H1 (cell line): ENCODE measurements around the gene ECD. TPM values are rescaled to one million over a fixed set of nuclear protein-coding genes. Genes with fewer than 3 reads are reported as not detected.
A peak's percentile ranks its signal among the peaks of the same experiment; 100 is the strongest.

Source experiments
- CTCF ChIA-PET: fragments of 300-600 bp; sonication (Branson Sonifier 250); formaldehyde crosslinking; loops from one replicate; lab custom pipeline; 2021; ENCODE audit not compliant: partially characterized antibody; lab: Charles Lee
- POLR2A ChIA-PET: fragments of 300-600 bp; sonication (Branson Sonifier 250); formaldehyde crosslinking; loops from one replicate; lab custom pipeline; 2021; ENCODE audit warnings: inconsistent platforms; ENCODE audit not compliant: partially characterized antibody; lab: Charles Lee
- DNase-seq, 2 experiments: peaks; one replicate each; pipeline versions ENCODE4 v3.0.0 to v3.0.0-alpha.2; 2010 to 2022; ENCODE audit warnings: low spot score in 2 of 2, low read depth in 1 of 2, mixed read lengths in 1 of 2
- FAIRE-seq: peaks from 2 replicates; lab custom pipeline; 2011; peaks lifted over from hg19 to GRCh38; lab: Jason Lieb, UNC
- H2AFZ ChIP-seq: 2 replicates; pipeline ENCODE4 v1.8.1; 2012; ENCODE audit warnings: low read length, inconsistent platforms
- H2AK5ac ChIP-seq: 2 replicates; pipeline ENCODE4 v1.6.1; 2013; ENCODE audit warnings: low read depth, low read length
- H2BK120ac ChIP-seq: replicated peaks from 2 replicates; pipeline ENCODE3; 2013; ENCODE audit warnings: low read depth, low read length, inconsistent platforms
- H2BK12ac ChIP-seq: 2 replicates; pipeline ENCODE4 v1.6.1; 2013; ENCODE audit warnings: low read depth, low read length
- H2BK15ac ChIP-seq: 2 replicates; pipeline ENCODE4 v1.6.1; 2013; ENCODE audit warnings: low read length
- H2BK20ac ChIP-seq: 2 replicates; pipeline ENCODE4 v1.6.1; 2013; ENCODE audit warnings: low read length
- H2BK5ac ChIP-seq: 2 replicates; pipeline ENCODE4 v1.6.1; 2013; ENCODE audit warnings: low read depth, low read length
- H3K14ac ChIP-seq: 2 replicates; pipeline ENCODE4 v1.6.1; 2013; ENCODE audit warnings: inconsistent platforms; ENCODE audit not compliant: insufficient read length
- H3K18ac ChIP-seq: 2 replicates; pipeline ENCODE4 v1.6.1; 2013; ENCODE audit warnings: low read length; ENCODE audit errors: extremely low read depth
- H3K23ac ChIP-seq: 2 replicates; pipeline ENCODE4 v1.6.1; 2013; ENCODE audit warnings: inconsistent platforms; ENCODE audit not compliant: insufficient read length
- H3K23me2 ChIP-seq: 2 replicates; pipeline ENCODE4 v1.6.1; 2013; ENCODE audit warnings: low read depth, low read length
- H3K27ac ChIP-seq: 2 replicates; pipeline ENCODE4 v1.6.1; 2011; ENCODE audit warnings: low read depth, low read length, inconsistent platforms
- H3K27me3 ChIP-seq, 4 experiments: replicated peaks in 1 of 4; 1 replicate in 1 of 4; 2 replicates in 3 of 4; pipeline versions ENCODE4 v1.6.1 to v1.8.1; 2011 to 2013; ENCODE audit warnings: low read length in 3 of 4, mild to moderate bottlenecking in 3 of 4, inconsistent platforms in 2 of 4, mixed read lengths in 2 of 4, moderate library complexity in 1 of 4; ENCODE audit not compliant: control insufficient read depth in 3 of 4, insufficient read depth in 3 of 4; ENCODE audit errors: extremely low read depth in 1 of 4
- H3K36me3 ChIP-seq, 4 experiments: 2 replicates each; pipeline versions ENCODE4 v1.6.1 to v1.8.1; 2011 to 2013; ENCODE audit warnings: mild to moderate bottlenecking in 4 of 4, low read length in 3 of 4, moderate library complexity in 2 of 4, control low read depth in 1 of 4, inconsistent platforms in 1 of 4; ENCODE audit not compliant: insufficient read depth in 4 of 4, control insufficient read depth in 2 of 4
- H3K4ac ChIP-seq: replicated peaks from 2 replicates; pipeline ENCODE3; 2013; ENCODE audit warnings: low read length, low read depth, mixed read lengths, inconsistent platforms; ENCODE audit not compliant: insufficient read length
- H3K4me1 ChIP-seq, 4 experiments: replicated peaks in 1 of 4; 1 replicate in 1 of 4; 2 replicates in 3 of 4; pipeline versions ENCODE4 v1.6.1 to v1.8.1; 2011 to 2013; ENCODE audit warnings: low read length in 3 of 4, inconsistent platforms in 2 of 4, mixed read lengths in 1 of 4; ENCODE audit not compliant: insufficient read depth in 4 of 4, control insufficient read depth in 3 of 4
- H3K4me2 ChIP-seq, 2 experiments: 2 replicates each; pipeline versions ENCODE4 v1.6.1 to v1.8.1; 2011 to 2013; ENCODE audit warnings: low read depth in 2 of 2, low read length in 2 of 2, control low read depth in 1 of 2, inconsistent platforms in 1 of 2, mild to moderate bottlenecking in 1 of 2; ENCODE audit not compliant: insufficient read depth in 1 of 2
- H3K4me3 ChIP-seq, 4 experiments: fragments of 200-600, 300-600 bp in 1 of 4; sonication (generic), shearing (Covaris generic), sonication (Bioruptor Twin) in 1 of 4; 2 replicates each; pipeline versions ENCODE4 v1.5.1 to v1.8.1; 2011 to 2016; ENCODE audit warnings: low read length in 4 of 4, low read depth in 3 of 4, control low read depth in 2 of 4, inconsistent platforms in 2 of 4, mild to moderate bottlenecking in 2 of 4, mixed read lengths in 1 of 4, moderate library complexity in 1 of 4; ENCODE audit not compliant: insufficient read depth in 2 of 4; ENCODE audit errors: extremely low read depth in 1 of 4
- H3K56ac ChIP-seq: replicated peaks from 2 replicates; pipeline ENCODE3; 2013; ENCODE audit warnings: low read depth, mild to moderate bottlenecking, mixed read lengths, low read length, inconsistent platforms; ENCODE audit not compliant: insufficient read length
- H3K79me1 ChIP-seq: 2 replicates; pipeline ENCODE4 v1.6.1; 2013; ENCODE audit warnings: low read depth, low read length, control low read depth
- H3K79me2 ChIP-seq, 2 experiments: 2 replicates each; pipeline versions ENCODE4 v1.6.1 to v1.8.1; 2012 to 2013; ENCODE audit warnings: low read length in 2 of 2, mild to moderate bottlenecking in 2 of 2, inconsistent platforms in 1 of 2; ENCODE audit not compliant: insufficient read depth in 2 of 2, control insufficient read depth in 1 of 2
- H3K9ac ChIP-seq, 4 experiments: replicated peaks in 1 of 4; 1 replicate in 1 of 4; 2 replicates in 3 of 4; pipeline versions ENCODE4 v1.6.1 to v1.8.1; 2011 to 2013; ENCODE audit warnings: low read depth in 3 of 4, low read length in 3 of 4, control low read depth in 2 of 4, mild to moderate bottlenecking in 2 of 4, moderate library complexity in 2 of 4, inconsistent platforms in 1 of 4; ENCODE audit errors: extremely low read depth in 1 of 4
- H3K9me3 ChIP-seq, 2 experiments: 2 replicates each; pipeline versions ENCODE4 v1.6.1 to v1.8.1; 2012 to 2013; ENCODE audit warnings: mild to moderate bottlenecking in 2 of 2, moderate library complexity in 2 of 2, control low read depth in 1 of 2, inconsistent platforms in 1 of 2, low read depth in 1 of 2, low read length in 1 of 2, mixed read lengths in 1 of 2; ENCODE audit not compliant: insufficient read depth in 2 of 2
- H4K20me1 ChIP-seq, 2 experiments: replicated peaks in 1 of 2; 2 replicates each; pipeline versions ENCODE3 to v1.8.1; 2011 to 2013; ENCODE audit warnings: inconsistent platforms in 2 of 2, low read length in 2 of 2, mild to moderate bottlenecking in 1 of 2; ENCODE audit not compliant: insufficient read depth in 2 of 2, control insufficient read depth in 1 of 2
- H4K5ac ChIP-seq: 2 replicates; pipeline ENCODE4 v1.6.1; 2013; ENCODE audit warnings: low read length, low read depth, mixed read lengths, inconsistent platforms; ENCODE audit not compliant: insufficient read length
- H4K8ac ChIP-seq: 2 replicates; pipeline ENCODE4 v1.8.0; 2013; ENCODE audit warnings: mild to moderate bottlenecking, moderate library complexity, low read length, inconsistent platforms; ENCODE audit not compliant: insufficient read depth; ENCODE audit errors: extremely low read depth
- H4K91ac ChIP-seq: replicated peaks from 2 replicates; pipeline ENCODE3; 2013; ENCODE audit warnings: low read length, mixed read lengths, inconsistent platforms; ENCODE audit not compliant: insufficient read length
- BACH1 ChIP-seq: IDR thresholded peaks from 2 replicates; pipeline ENCODE4 v1.6.1; 2012; ENCODE audit warnings: low read length, improper control_type of control experiment
- CTBP2 ChIP-seq: IDR thresholded peaks from 2 replicates; pipeline ENCODE4 v1.7.0; 2011; ENCODE audit warnings: borderline replicate concordance, mild to moderate bottlenecking, moderate library complexity, mixed read lengths, low read length; ENCODE audit not compliant: insufficient read depth, insufficient read length
- RAD21 ChIP-seq, 2 experiments: IDR thresholded peaks in 1 of 2; conservative IDR thresholded peaks in 1 of 2; 2 replicates each; pipeline ENCODE4 v1.6.1; 2011; ENCODE audit warnings: low read depth in 2 of 2, low read length in 2 of 2, improper control_type of control experiment in 1 of 2, inconsistent platforms in 1 of 2, mild to moderate bottlenecking in 1 of 2, moderate library complexity in 1 of 2
- SIX5 ChIP-seq: IDR thresholded peaks from 2 replicates; pipeline ENCODE4 v1.6.1; 2011; ENCODE audit warnings: mild to moderate bottlenecking, low read depth, low read length
- SP1 ChIP-seq: IDR thresholded peaks from 2 replicates; pipeline ENCODE4 v1.6.1; 2011; ENCODE audit warnings: low read depth, low read length
- SRF ChIP-seq: IDR thresholded peaks from 2 replicates; pipeline ENCODE4 v1.6.1; 2011; ENCODE audit warnings: mild to moderate bottlenecking, low read depth, low read length, moderate library complexity
- WGBS, 2 experiments: shearing (Covaris generic) in 1 of 2; methylation state at CpG; one replicate each; pipeline versions ENCODE4 v1.1.6 to v1.1.7; 2013 to 2015; ENCODE audit warnings: low lambda C conversion rate in 2 of 2, mixed read lengths in 2 of 2, inconsistent platforms in 1 of 2, low coverage in 1 of 2, missing lambda C conversion rate in 1 of 2; ENCODE audit not compliant: insufficient replicate concordance in 2 of 2, insufficient coverage in 1 of 2, insufficient read length in 1 of 2; ENCODE audit errors: extremely low coverage in 1 of 2, missing lambda C conversion rate in 1 of 2; 5-methylcytosine and 5-hydroxymethylcytosine counted together
- polyA plus RNA-seq, 7 experiments: library from polyadenylated mRNA; depleted of rRNA in 3 of 7; stranded (reverse) in 5 of 7; unstranded in 2 of 7; fragments of >200 nt in 5 of 7; fragments of 200-250 nt in 2 of 7; gene quantifications; 1 replicate in 5 of 7; 2 replicates in 1 of 7; 4 replicates in 1 of 7; pipeline versions ENCODE4 v1.2.1 to v1.2.3, GENCODE V29; 2011 to 2013; ENCODE audit warnings: missing spikeins in 2 of 7, mixed read lengths in 2 of 7
- total RNA-seq: library from RNA; stranded (reverse); fragmentation: NEBNext Ultra II Directional; extraction: Animal tissue kit (Norgen Biotek cat#: 25700); gene quantifications from 2 replicates; pipeline ENCODE4 v1.2.1, GENCODE V29; 2021
- TF ChIP-seq, protein P1 (sequence below): IDR thresholded peaks from 2 replicates; pipeline ENCODE4 v1.6.1; 2011; ENCODE audit warnings: low read length, improper control_type of control experiment
- TF ChIP-seq, protein P2 (sequence below), 3 experiments: IDR thresholded peaks; 1 replicate in 2 of 3; 2 replicates in 1 of 3; pipeline versions ENCODE4 v1.5.1 to v1.6.1; 2011; ENCODE audit warnings: low read length in 3 of 3, mild to moderate bottlenecking in 3 of 3, inconsistent platforms in 2 of 3, low read depth in 1 of 3, moderate library complexity in 1 of 3; ENCODE audit not compliant: insufficient read depth in 1 of 3; ENCODE audit errors: control extremely low read depth in 1 of 3

ECD gene
- total and polyA plus RNA-seq, 2 of the 8 experiments (the other 6 are each of a cell fraction or from before 2014, with no cell fraction given): 27.1 to 38.0 TPM

DNA sequence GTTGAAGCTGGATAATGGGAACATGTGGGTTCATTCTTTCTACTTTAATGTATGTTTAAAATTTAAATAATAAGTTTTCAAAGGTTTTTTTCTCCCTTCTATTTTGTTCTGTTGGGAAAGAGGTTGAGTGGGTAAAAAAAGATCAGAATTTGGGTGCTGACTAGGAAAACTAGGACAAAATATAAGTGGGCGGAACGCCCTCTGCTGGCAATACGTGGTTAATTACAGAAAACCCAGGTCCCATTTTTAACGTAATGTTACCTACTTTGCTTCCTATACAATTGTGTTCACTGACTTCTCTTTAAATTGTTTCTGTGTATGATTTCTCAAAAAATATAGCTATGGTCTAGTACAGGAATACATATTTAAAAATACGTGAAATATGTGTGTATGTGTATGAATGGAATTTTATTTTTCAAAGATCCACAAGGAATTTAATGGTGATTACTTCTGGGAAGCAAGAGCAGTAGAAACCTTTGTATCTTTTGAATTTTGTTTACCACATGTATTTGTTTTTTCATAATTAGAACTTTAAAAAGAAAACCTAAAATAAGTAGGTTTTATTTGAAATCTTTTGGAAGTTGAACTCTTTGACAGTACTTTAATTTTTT, 8.7 kb downstream of the ECD start:
- no peak overlapping the region for H3K4ac ChIP-seq
- no peak overlapping the region for H3K14ac ChIP-seq
- no peak overlapping the region for H2AK5ac ChIP-seq
- H3K79me2 ChIP-seq: peaks cover 4 to 36% of the 10 kb centered on the region in 2 experiments; a peak in 3 of 4 replicates
- no peaks in the 10 kb centered on the region for H3K23me2 ChIP-seq
- H2BK5ac ChIP-seq: no peak overlapping the region
- CTCF ChIA-PET: interaction anchor here (0.7 to 4.5 kb wide), 18 partner anchors 8 to 483 kb away, joined by 3 to 28 read pairs (median 4); partner anchors contain the start of gene ECD
- no peak overlapping the region for H3K18ac ChIP-seq
- no peak overlapping the region for H3K4me2 ChIP-seq
- TF ChIP-seq RAD21 (IDR thresholded peaks at IDR 0.05 in 1 of 2, conservative IDR thresholded peaks at IDR 0.05 in 1 of 2; ENCODE audit: low read depth in 2 of 2, low read length in 2 of 2) (peak; percentile 50 to 60), SRF (no peak), CTBP2 (no peak), SP1 (no peak), SIX5 (no peak), BACH1 (no peak)
- TF ChIP-seq, protein P1, sequence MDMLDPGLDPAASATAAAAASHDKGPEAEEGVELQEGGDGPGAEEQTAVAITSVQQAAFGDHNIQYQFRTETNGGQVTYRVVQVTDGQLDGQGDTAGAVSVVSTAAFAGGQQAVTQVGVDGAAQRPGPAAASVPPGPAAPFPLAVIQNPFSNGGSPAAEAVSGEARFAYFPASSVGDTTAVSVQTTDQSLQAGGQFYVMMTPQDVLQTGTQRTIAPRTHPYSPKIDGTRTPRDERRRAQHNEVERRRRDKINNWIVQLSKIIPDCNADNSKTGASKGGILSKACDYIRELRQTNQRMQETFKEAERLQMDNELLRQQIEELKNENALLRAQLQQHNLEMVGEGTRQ: no peak
- TF ChIP-seq, protein P2, sequence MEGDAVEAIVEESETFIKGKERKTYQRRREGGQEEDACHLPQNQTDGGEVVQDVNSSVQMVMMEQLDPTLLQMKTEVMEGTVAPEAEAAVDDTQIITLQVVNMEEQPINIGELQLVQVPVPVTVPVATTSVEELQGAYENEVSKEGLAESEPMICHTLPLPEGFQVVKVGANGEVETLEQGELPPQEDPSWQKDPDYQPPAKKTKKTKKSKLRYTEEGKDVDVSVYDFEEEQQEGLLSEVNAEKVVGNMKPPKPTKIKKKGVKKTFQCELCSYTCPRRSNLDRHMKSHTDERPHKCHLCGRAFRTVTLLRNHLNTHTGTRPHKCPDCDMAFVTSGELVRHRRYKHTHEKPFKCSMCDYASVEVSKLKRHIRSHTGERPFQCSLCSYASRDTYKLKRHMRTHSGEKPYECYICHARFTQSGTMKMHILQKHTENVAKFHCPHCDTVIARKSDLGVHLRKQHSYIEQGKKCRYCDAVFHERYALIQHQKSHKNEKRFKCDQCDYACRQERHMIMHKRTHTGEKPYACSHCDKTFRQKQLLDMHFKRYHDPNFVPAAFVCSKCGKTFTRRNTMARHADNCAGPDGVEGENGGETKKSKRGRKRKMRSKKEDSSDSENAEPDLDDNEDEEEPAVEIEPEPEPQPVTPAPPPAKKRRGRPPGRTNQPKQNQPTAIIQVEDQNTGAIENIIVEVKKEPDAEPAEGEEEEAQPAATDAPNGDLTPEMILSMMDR (IDR thresholded peaks at IDR 0.05; ENCODE audit: control extremely low read depth in 1 of 3, insufficient read depth in 1 of 3, low read depth in 1 of 3, low read length in 3 of 3): peak in 2 of 3 experiments; percentile 41 to 63; a peak in 2 of 4 replicates
- H3K4me3 ChIP-seq: no peak overlapping the region
- POLR2A ChIA-PET: interaction anchor here (2.5 kb wide), 1 partner anchor 9 kb away, joined by 10 read pairs; the partner anchor contains the start of genes ECD and FAM149B1
- H2BK20ac ChIP-seq: no peak overlapping the region
- H3K27me3 ChIP-seq: no peaks in the 10 kb centered on the region
- DNase-seq (peak; percentile 3 to 60), FAIRE-seq (peak; percentile 79)
- no peaks in the 10 kb centered on the region; a peak in 1 of 4 replicates for H3K9me3 ChIP-seq
- no peak overlapping the region for H3K27ac ChIP-seq
- H3K9ac ChIP-seq: no peak overlapping the region
- no peaks in the 10 kb centered on the region for H3K4me1 ChIP-seq
- no peak overlapping the region for H2BK120ac ChIP-seq
- H3K79me1 ChIP-seq: peaks cover 2% of the 10 kb centered on the region
- 15% methylated on average over 5 of the region's 5 CpGs; no CpG with 5 or more reads in 1 of the 2 experiments for WGBS, 2 experiments
- peaks cover 0 to 9% of the 10 kb centered on the region in 2 experiments for H4K20me1 ChIP-seq
- peaks cover 2 to 30% (median 21%) of the 10 kb centered on the region in 4 experiments for H3K36me3 ChIP-seq
- no peak overlapping the region for H2BK15ac ChIP-seq
- H4K5ac ChIP-seq: no peak overlapping the region
- no peak overlapping the region for H4K91ac ChIP-seq
- H3K23ac ChIP-seq: no peak overlapping the region
- H4K8ac ChIP-seq: no peak overlapping the region
- no peak overlapping the region for H2BK12ac ChIP-seq
- no peak overlapping the region for H2AFZ ChIP-seq
- no peak overlapping the region for H3K56ac ChIP-seq
